ENCODE data around the gene ASCL4. TPM values are rescaled to one million over a fixed set of nuclear protein-coding genes. Genes with fewer than 3 reads are reported as not detected.

Gene ASCL4
- total RNA-seq, 1 donor = not detected

DNA sequence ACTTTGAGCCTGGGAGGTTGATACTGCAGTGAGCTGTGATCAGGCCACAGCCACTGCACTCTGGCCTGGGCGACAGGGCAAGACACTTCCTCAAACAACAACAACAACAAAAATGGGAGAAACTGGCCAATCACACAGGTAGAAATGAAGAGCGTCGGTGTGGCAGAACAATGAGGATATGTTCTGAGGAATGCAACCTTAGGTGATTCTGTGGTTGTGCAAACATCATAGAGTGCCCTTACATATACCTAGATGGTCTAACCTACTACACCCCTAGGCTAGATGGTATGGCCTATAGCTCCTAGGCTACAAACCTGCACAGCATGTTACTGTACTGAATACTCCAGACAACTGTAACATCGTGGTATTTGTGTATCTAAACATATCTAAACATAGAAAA, 9.9 kb upstream of the ASCL4 start:
- Histone ChIP-seq H3K9me3 (ENCODE audit: low read depth, low read length) (no peaks in the 10 kb centered on the region), H3K27ac (ENCODE audit: low read depth, low read length) (no peak overlapping the region), H3K79me2 (ENCODE audit: insufficient read depth, low read length) (peaks cover 12% of the 10 kb centered on the region), H3K4me3 (ENCODE audit: insufficient read depth, low read length) (no peak overlapping the region), H3K27me3 (ENCODE audit: insufficient read depth, low read length) (no peaks in the 10 kb centered on the region), H4K20me1 (ENCODE audit: insufficient read depth, low read length) (no peaks in the 10 kb centered on the region), H3K4me1 (ENCODE audit: insufficient read depth, low read length) (peaks cover 12% of the 10 kb centered on the region), H3K36me3 (ENCODE audit: insufficient read depth, low read length) (no peaks in the 10 kb centered on the region), H3K4me2 (ENCODE audit: insufficient read depth, low read length) (no peak overlapping the region), H2AFZ (ENCODE audit: low read length) (no peak overlapping the region)
- no peak for DNase-seq (ENCODE audit: insufficient read length, low spot score, missing footprints)
- TF ChIP-seq, protein P1, sequence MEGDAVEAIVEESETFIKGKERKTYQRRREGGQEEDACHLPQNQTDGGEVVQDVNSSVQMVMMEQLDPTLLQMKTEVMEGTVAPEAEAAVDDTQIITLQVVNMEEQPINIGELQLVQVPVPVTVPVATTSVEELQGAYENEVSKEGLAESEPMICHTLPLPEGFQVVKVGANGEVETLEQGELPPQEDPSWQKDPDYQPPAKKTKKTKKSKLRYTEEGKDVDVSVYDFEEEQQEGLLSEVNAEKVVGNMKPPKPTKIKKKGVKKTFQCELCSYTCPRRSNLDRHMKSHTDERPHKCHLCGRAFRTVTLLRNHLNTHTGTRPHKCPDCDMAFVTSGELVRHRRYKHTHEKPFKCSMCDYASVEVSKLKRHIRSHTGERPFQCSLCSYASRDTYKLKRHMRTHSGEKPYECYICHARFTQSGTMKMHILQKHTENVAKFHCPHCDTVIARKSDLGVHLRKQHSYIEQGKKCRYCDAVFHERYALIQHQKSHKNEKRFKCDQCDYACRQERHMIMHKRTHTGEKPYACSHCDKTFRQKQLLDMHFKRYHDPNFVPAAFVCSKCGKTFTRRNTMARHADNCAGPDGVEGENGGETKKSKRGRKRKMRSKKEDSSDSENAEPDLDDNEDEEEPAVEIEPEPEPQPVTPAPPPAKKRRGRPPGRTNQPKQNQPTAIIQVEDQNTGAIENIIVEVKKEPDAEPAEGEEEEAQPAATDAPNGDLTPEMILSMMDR (IDR thresholded peaks at IDR 0.05; ENCODE audit: extremely low read depth, low read depth, low read length) = no peak

DNA sequence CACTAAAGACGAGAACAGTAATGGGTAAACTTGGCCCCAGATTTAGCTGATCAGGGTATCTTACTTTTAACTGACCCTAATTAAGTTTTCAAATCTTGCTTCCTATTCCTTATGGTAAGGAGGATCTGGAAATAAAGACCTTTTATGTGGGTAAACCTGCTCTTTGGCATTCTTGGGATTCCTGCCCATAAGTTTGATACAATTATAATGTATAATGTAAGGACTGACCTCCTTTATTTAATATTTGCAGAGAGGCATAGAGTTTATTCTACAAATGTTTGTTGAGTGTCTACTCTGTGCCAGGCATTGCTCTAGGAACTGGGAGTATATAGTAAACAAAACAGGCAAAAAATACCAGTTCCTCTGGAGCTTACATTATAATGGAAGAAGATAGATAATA, 9.2 kb upstream of the ASCL4 start:
- Histone ChIP-seq H3K9me3 (ENCODE audit: low read depth, low read length) (no peaks in the 10 kb centered on the region), H4K20me1 (ENCODE audit: insufficient read depth, low read length) (no peaks in the 10 kb centered on the region), H3K79me2 (ENCODE audit: insufficient read depth, low read length) (peaks cover 6% of the 10 kb centered on the region), H3K4me3 (ENCODE audit: insufficient read depth, low read length) (no peak overlapping the region), H3K4me1 (ENCODE audit: insufficient read depth, low read length) (peaks cover 6% of the 10 kb centered on the region), H3K27ac (ENCODE audit: low read depth, low read length) (no peak overlapping the region), H3K4me2 (ENCODE audit: insufficient read depth, low read length) (no peak overlapping the region), H3K27me3 (ENCODE audit: insufficient read depth, low read length) (no peaks in the 10 kb centered on the region), H3K36me3 (ENCODE audit: insufficient read depth, low read length) (no peaks in the 10 kb centered on the region), H2AFZ (ENCODE audit: low read length) (no peak overlapping the region)
- TF ChIP-seq, protein P1 (IDR thresholded peaks at IDR 0.05; ENCODE audit: extremely low read depth, low read depth, low read length) = no peak
- DNase-seq (ENCODE audit: insufficient read length, low spot score, missing footprints) = no peak

DNA sequence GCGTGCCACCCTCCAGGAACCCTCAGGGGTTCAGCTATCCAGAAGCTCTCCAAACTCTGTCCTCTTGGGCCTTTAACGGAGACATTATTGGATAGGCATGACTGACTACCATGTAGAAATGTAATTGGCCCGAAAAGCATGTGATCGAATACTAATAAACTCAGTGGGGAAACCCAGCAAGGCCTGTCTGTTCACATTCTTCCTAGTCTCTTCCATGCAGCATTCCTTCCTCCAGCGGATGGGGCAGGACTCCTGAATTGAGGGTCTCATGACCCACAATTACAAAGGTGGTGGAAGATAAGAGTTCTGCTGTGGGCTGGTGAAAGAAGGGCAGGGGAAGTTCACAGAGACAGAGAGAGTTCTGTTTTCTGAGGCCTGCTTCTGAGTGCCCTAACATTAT, 7.0 kb upstream of the ASCL4 start:
- no peak for DNase-seq (ENCODE audit: insufficient read length, low spot score, missing footprints)
- no peaks in the 10 kb centered on the region for H3K36me3 ChIP-seq (ENCODE audit: insufficient read depth, low read length)
- no peaks in the 10 kb centered on the region for H3K79me2 ChIP-seq (ENCODE audit: insufficient read depth, low read length)

DNA sequence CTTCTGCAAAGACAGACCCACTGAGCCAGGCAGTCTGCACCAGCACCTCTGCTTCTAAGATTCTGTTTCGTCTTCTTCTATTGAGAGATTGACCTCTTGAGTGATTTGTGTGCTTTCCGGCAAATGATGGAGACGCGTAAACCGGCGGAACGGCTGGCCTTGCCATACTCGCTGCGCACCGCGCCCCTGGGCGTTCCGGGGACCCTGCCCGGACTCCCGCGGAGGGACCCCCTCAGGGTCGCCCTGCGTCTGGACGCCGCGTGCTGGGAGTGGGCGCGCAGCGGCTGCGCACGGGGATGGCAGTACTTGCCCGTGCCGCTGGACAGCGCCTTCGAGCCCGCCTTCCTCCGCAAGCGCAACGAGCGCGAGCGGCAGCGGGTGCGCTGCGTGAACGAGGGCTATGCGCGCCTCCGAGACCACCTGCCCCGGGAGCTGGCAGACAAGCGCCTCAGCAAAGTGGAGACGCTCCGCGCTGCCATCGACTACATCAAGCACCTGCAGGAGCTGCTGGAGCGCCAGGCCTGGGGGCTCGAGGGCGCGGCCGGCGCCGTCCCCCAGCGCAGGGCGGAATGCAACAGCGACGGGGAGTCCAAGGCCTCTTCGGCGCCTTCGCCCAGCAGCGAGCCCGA, 703 bp downstream of the ASCL4 start:
- DNase-seq (ENCODE audit: insufficient read length, low spot score, missing footprints) = no peak
- H3K27ac ChIP-seq (ENCODE audit: low read depth, low read length) = no peak overlapping the region
- H3K27me3 ChIP-seq (ENCODE audit: insufficient read depth, low read length) = peaks cover 38% of the 10 kb centered on the region
- no peaks in the 10 kb centered on the region for H3K9me3 ChIP-seq (ENCODE audit: low read depth, low read length)
- H3K4me1 ChIP-seq (ENCODE audit: insufficient read depth, low read length) = no peaks in the 10 kb centered on the region
- no peaks in the 10 kb centered on the region for H3K79me2 ChIP-seq (ENCODE audit: insufficient read depth, low read length)
- H3K4me2 ChIP-seq (ENCODE audit: insufficient read depth, low read length) = no peak overlapping the region
- no peaks in the 10 kb centered on the region for H4K20me1 ChIP-seq (ENCODE audit: insufficient read depth, low read length)
- no peaks in the 10 kb centered on the region for H3K36me3 ChIP-seq (ENCODE audit: insufficient read depth, low read length)
- TF ChIP-seq, protein P1 (IDR thresholded peaks at IDR 0.05; ENCODE audit: extremely low read depth, low read depth, low read length) = no peak
- H2AFZ ChIP-seq (ENCODE audit: low read length) = no peak overlapping the region
- no peak overlapping the region for H3K4me3 ChIP-seq (ENCODE audit: insufficient read depth, low read length)

More for the DNA sequence above, 7.0 kb upstream of the ASCL4 start:
- H3K4me1 ChIP-seq (ENCODE audit: insufficient read depth, low read length) = no peaks in the 10 kb centered on the region
- H3K27me3 ChIP-seq (ENCODE audit: insufficient read depth, low read length) = no peaks in the 10 kb centered on the region
- no peak overlapping the region for H3K4me3 ChIP-seq (ENCODE audit: insufficient read depth, low read length)
- H2AFZ ChIP-seq (ENCODE audit: low read length) = no peak overlapping the region
- H3K4me2 ChIP-seq (ENCODE audit: insufficient read depth, low read length) = no peak overlapping the region
- TF ChIP-seq, protein P1 (IDR thresholded peaks at IDR 0.05; ENCODE audit: extremely low read depth, low read depth, low read length) = no peak
- H4K20me1 ChIP-seq (ENCODE audit: insufficient read depth, low read length) = no peaks in the 10 kb centered on the region
- H3K27ac ChIP-seq (ENCODE audit: low read depth, low read length) = no peak overlapping the region
- no peaks in the 10 kb centered on the region for H3K9me3 ChIP-seq (ENCODE audit: low read depth, low read length)

All from osteoblast (primary cell).